T-helper 2 cell (primary cell): ENCODE results near the gene EHD1.
A peak's percentile ranks its signal among the peaks of the same experiment; 100 is the strongest.

Source experiments
- DNase-seq, 5 experiments: peaks; one replicate each; pipeline versions ENCODE4 v3.0.0 to v3.0.0-alpha.2; 2012 to 2022

The EHD1 gene

GRCh38 chr11:64888729-64889511 is 10.5 kb upstream of the EHD1 start:
- no peak for DNase-seq

GRCh38 chr11:64888406-64888728 is 9.9 kb upstream of the EHD1 start:
- no peak for DNase-seq

- peak; percentile 73 to 83 (median 80) for DNase-seq
Measured at GRCh38 chr11:64887757-64888405, 9.5 kb upstream of the EHD1 start.

- DNase-seq: no peak
Measured at GRCh38 chr11:64887234-64887756, 8.9 kb upstream of the EHD1 start.

- peak in 1 of 5 experiments; percentile 81 for DNase-seq
Measured at GRCh38 chr11:64885367-64886286, 7.2 kb upstream of the EHD1 start.

- no peak for DNase-seq
Measured at GRCh38 chr11:64884019-64884418, 5.6 kb upstream of the EHD1 start.

- no peak for DNase-seq
Measured at GRCh38 chr11:64883575-64883974, 5.2 kb upstream of the EHD1 start.

- no peak for DNase-seq
Measured at GRCh38 chr11:64882243-64882642, 3.8 kb upstream of the EHD1 start.

- DNase-seq: no peak
Measured at GRCh38 chr11:64881476-64881875, 3.1 kb upstream of the EHD1 start.

GRCh38 chr11:64880240-64881001 is 2.0 kb upstream of the EHD1 start:
- DNase-seq: peak in 1 of 5 experiments; percentile 69

GRCh38 chr11:64879244-64879900 is 951 bp upstream of the EHD1 start:
- no peak for DNase-seq

- DNase-seq: no peak
Measured at GRCh38 chr11:64878223-64878493, 263 bp downstream of the EHD1 start.

- DNase-seq: no peak
Measured at GRCh38 chr11:64877390-64878222, 815 bp downstream of the EHD1 start.

GRCh38 chr11:64876835-64877341 is 1.5 kb downstream of the EHD1 start:
- no peak for DNase-seq

- DNase-seq: peak in 1 of 5 experiments; percentile 54
Measured at GRCh38 chr11:64876229-64876750, 2.1 kb downstream of the EHD1 start.

- no peak for DNase-seq
Measured at GRCh38 chr11:64875369-64876228, 2.8 kb downstream of the EHD1 start.

- peak in 3 of 5 experiments; percentile 33 to 85 (median 81) for DNase-seq
Measured at GRCh38 chr11:64874308-64875240, 3.8 kb downstream of the EHD1 start.

GRCh38 chr11:64872790-64873488 is 5.5 kb downstream of the EHD1 start:
- no peak for DNase-seq
